Nephron (organoid): Measurements from ENCODE around the gene THRB.
A peak's percentile ranks its signal among the peaks of the same experiment; 100 is the strongest.

ENCODE experiments used
- H3K27ac Mint-ChIP-seq, 3 experiments: 2 replicates each; pipeline ENCODE4 v1.8.0; 2020; ENCODE audit warnings: mixed read lengths in 3 of 3, mild to moderate bottlenecking in 2 of 3, moderate library complexity in 1 of 3
- H3K27me3 Mint-ChIP-seq: 2 replicates; pipeline ENCODE4 v1.8.0; 2021; ENCODE audit warnings: low read depth, mild to moderate bottlenecking, moderate library complexity, mixed read lengths
- H3K36me3 Mint-ChIP-seq: 2 replicates; pipeline ENCODE4 v1.8.0; 2020; ENCODE audit warnings: low read depth, mixed read lengths
- H3K4me1 Mint-ChIP-seq: 2 replicates; pipeline ENCODE4 v1.8.0; 2020; ENCODE audit warnings: mixed read lengths
- H3K4me3 Mint-ChIP-seq, 3 experiments: 2 replicates each; pipeline ENCODE4 v1.8.0; 2020; ENCODE audit warnings: mild to moderate bottlenecking in 3 of 3, mixed read lengths in 3 of 3, moderate library complexity in 2 of 3
- H3K9me3 Mint-ChIP-seq: 2 replicates; pipeline ENCODE4 v1.8.0; 2020; ENCODE audit warnings: mixed read lengths
- CTCF ChIP-seq, 3 experiments: fragments of 200-600 bp; sonication (generic); IDR thresholded peaks; one replicate each; pipeline ENCODE4 v1.5.0; 2021; ENCODE audit warnings: antibody characterized with exemption in 3 of 3; ENCODE audit not compliant: unreplicated experiment in 3 of 3

The THRB gene

GRCh38 chr3:24523988-24524727, 29.5 kb upstream of the THRB start:
- Mint-ChIP-seq H3K4me1 (peaks cover 6% of the 10 kb centered on the region), H3K36me3 (no peaks in the 10 kb centered on the region), H3K4me3 (no peak overlapping the region), H3K9me3 (no peaks in the 10 kb centered on the region), H3K27ac (no peak overlapping the region), H3K27me3 (peaks cover 59% of the 10 kb centered on the region)
- no peak for TF ChIP-seq CTCF (IDR thresholded peaks at IDR 0.05; ENCODE audit: unreplicated experiment in 3 of 3)

DNA sequence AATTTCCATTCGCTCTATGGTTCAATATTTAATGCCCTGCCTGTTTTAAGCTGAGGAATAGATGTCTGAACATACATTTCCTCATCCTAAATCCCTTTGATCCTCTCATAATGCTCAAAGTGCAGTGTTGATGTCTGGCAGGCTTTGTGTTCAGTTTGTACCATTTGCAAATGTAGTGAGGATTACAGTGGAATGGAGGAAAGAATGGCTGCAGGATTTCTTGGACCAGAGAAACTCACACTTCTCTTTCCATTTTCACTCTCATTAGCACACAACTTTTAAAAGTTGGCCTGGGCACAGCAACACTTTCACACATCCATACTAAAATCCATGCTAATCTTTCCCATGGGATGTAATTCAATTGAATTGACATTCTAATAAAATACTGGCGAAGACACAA, 28.6 kb upstream of the THRB start:
- Mint-ChIP-seq H3K9me3 (no peaks in the 10 kb centered on the region), H3K36me3 (no peaks in the 10 kb centered on the region), H3K4me3 (peak overlapping the region in 2 of 3 experiments; percentile 34 to 63)

GRCh38 chr3:24522146-24522579, 27.5 kb upstream of the THRB start:
- Mint-ChIP-seq H3K4me3 (peak overlapping the region; percentile 60 to 76 (median 72)), H3K36me3 (no peaks in the 10 kb centered on the region), H3K27ac (no peak overlapping the region), H3K4me1 (peaks cover 6% of the 10 kb centered on the region), H3K9me3 (no peaks in the 10 kb centered on the region), H3K27me3 (peaks cover 75% of the 10 kb centered on the region)
- TF ChIP-seq CTCF (IDR thresholded peaks at IDR 0.05; ENCODE audit: unreplicated experiment in 3 of 3) = no peak

More for the DNA sequence above, 28.6 kb upstream of the THRB start:
- Mint-ChIP-seq H3K27ac (no peak overlapping the region), H3K27me3 (peaks cover 68% of the 10 kb centered on the region), H3K4me1 (peaks cover 6% of the 10 kb centered on the region)
- TF ChIP-seq CTCF (IDR thresholded peaks at IDR 0.05; ENCODE audit: unreplicated experiment in 3 of 3) = no peak

- TF ChIP-seq CTCF (IDR thresholded peaks at IDR 0.05; ENCODE audit: unreplicated experiment in 3 of 3) = no peak
- Mint-ChIP-seq H3K27ac (peak overlapping the region in 1 of 3 experiments; percentile 74), H3K4me3 (peak overlapping the region; percentile 76 to 83 (median 83)), H3K9me3 (no peaks in the 10 kb centered on the region), H3K4me1 (peaks cover 6% of the 10 kb centered on the region), H3K36me3 (no peaks in the 10 kb centered on the region), H3K27me3 (peaks cover 81% of the 10 kb centered on the region)
Observed at GRCh38 chr3:24521420-24522145, 26.9 kb upstream of the THRB start.

- Mint-ChIP-seq H3K4me3 (peak overlapping the region; percentile 76 to 83 (median 83)), H3K9me3 (no peaks in the 10 kb centered on the region), H3K27ac (peak overlapping the region; percentile 10 to 74 (median 31)), H3K36me3 (no peaks in the 10 kb centered on the region), H3K4me1 (peaks cover 6% of the 10 kb centered on the region), H3K27me3 (peaks cover 87% of the 10 kb centered on the region)
- no peak for TF ChIP-seq CTCF (IDR thresholded peaks at IDR 0.05; ENCODE audit: unreplicated experiment in 3 of 3)
Observed at GRCh38 chr3:24520976-24521419, 26.3 kb upstream of the THRB start.
